Measurements from ENCODE around the gene AUP1. TPM values are rescaled to one million over a fixed set of nuclear protein-coding genes. Genes with fewer than 3 reads are reported as not detected.

Gene AUP1
- total and polyA plus RNA-seq, 10 of the 15 experiments (the other 5 are each of a cell fraction or from before 2014, with no cell fraction given): 39.1 to 215 (median 138) TPM

- ChIA-PET CTCF (interaction anchor here (1.0 to 17.4 kb wide), 4 partner anchors 17 to 87 kb away, joined by 3 to 281 read pairs (median 4); partner anchors contain the start of genes CCDC142 and TTC31), RAD21 (ENCODE audit: unreplicated experiment) (interaction anchor here (1.3 to 7.5 kb wide), 5 partner anchors 7 to 39 kb away, joined by 5 to 94 read pairs (median 49); partner anchors contain the start of genes AUP1, HTRA2 and LOXL3), SMC1A (ENCODE audit: uncharacterized antibody, unreplicated experiment) (interaction anchor here (2.0 to 16.6 kb wide), 7 partner anchors 10 to 38 kb away, joined by 7 to 371 read pairs (median 21); partner anchors contain the start of gene LOXL3), POLR2A (interaction anchor here (1.2 to 25.0 kb wide), 4 partner anchors 10 to 112 kb away, joined by 4 to 441 read pairs (median 46); partner anchors contain the start of genes DOK1, LOXL3 and WBP1)
- DNase-seq (ENCODE audit: low read depth, low spot score) (no peak), FAIRE-seq (no peak), ATAC-seq (no peak)
- Histone ChIP-seq H3K9me3 (replicated peaks; ENCODE audit: control insufficient read depth, insufficient read depth, low read length) (no peaks in the 10 kb centered on the region), H3K79me2 (ENCODE audit: control insufficient read depth, insufficient read depth, low read length) (no peaks in the 10 kb centered on the region), H3K27ac (ENCODE audit: control insufficient read depth, insufficient read depth) (peak overlapping the region; percentile 83), H3K4me3 (no peak overlapping the region), H2AFZ (ENCODE audit: control insufficient read depth, low read depth, low read length) (no peak overlapping the region), H3K27me3 (replicated peaks in 1 of 2; ENCODE audit: control insufficient read depth in 2 of 2, insufficient read depth in 2 of 2, low read length in 1 of 2) (no peaks in the 10 kb centered on the region), H4K20me1 (ENCODE audit: control insufficient read depth, insufficient read depth) (no peaks in the 10 kb centered on the region), H3K9ac (ENCODE audit: control insufficient read depth, insufficient read depth, low read length) (no peak overlapping the region), H3K4me1 (ENCODE audit: control insufficient read depth, insufficient read depth, low read length) (peaks cover 77% of the 10 kb centered on the region), H3K36me3 (ENCODE audit: control insufficient read depth in 2 of 2, insufficient read depth in 2 of 2, low read length in 1 of 2) (no peaks in the 10 kb centered on the region), H3K4me2 (ENCODE audit: control insufficient read depth, insufficient read depth) (no peak overlapping the region)
- intact Hi-C loops (cut with micrococcal nuclease; ENCODE audit: unreplicated experiment) (loop anchor here (2.0 kb wide), 1 partner anchor 15 kb away; the partner anchor contains the start of gene DOK1), in situ Hi-C loops (cut with MboI) (no loop called here)
- no TSS peak for BruUV-seq (replicated peaks)
- TF ChIP-seq NRF1 (conservative IDR thresholded peaks at IDR 0.05; ENCODE audit: low read depth, low read length) (no peak), MLLT1 (IDR thresholded peaks at IDR 0.05) (0 out of 2 replicates have a peak, but pooled peaks have one; percentile 19), IKZF2 (IDR thresholded peaks at IDR 0.05) (no peak), NBN (IDR thresholded peaks at IDR 0.05) (0 out of 2 replicates have a peak, but pooled peaks have one; percentile 16), ZNF687 (IDR thresholded peaks at IDR 0.05) (no peak)
- 91% methylated on average over 1 of the region's 1 CpG for WGBS (ENCODE audit: insufficient coverage, insufficient replicate concordance, low lambda C conversion rate, missing lambda C conversion rate)
These were observed 40.2 kb upstream of the AUP1 start for GRCh38 chr2:74569686-74570085.

All from GM12878 (cell line).